ENCODE results near the gene CCDC97.

GRCh38 chr19:41344162-41344561 is 34.2 kb downstream of the CCDC97 start:
- TF ChIP-seq CTCF (IDR thresholded peaks at IDR 0.05) (no peak), POLR2A (IDR thresholded peaks at IDR 0.05) (no peak)
